Activated naive CD4-positive, alpha-beta T cell treated with anti-CD3 and anti-CD28 coated beads for 36 hours (primary cell): ENCODE results near the gene FRY. TPM values are rescaled to one million over a fixed set of nuclear protein-coding genes. Genes with fewer than 3 reads are reported as not detected.
A peak's percentile ranks its signal among the peaks of the same experiment; 100 is the strongest.

Experiments used
- CTCF ChIA-PET: fragments of 350-600 bp; sonication (Branson Sonifier 250); formaldehyde crosslinking; loops from one replicate; lab custom pipeline; 2021; ENCODE audit warnings: antibody characterized with exemption; lab: Charles Lee
- DNase-seq: peaks from one replicate; pipeline ENCODE4 v3.0.0-alpha.2; 2020
- H3K27ac Mint-ChIP-seq: one replicate; pipeline ENCODE4 v1.8.0; 2021; ENCODE audit warnings: mild to moderate bottlenecking, mixed read lengths
- H3K27me3 Mint-ChIP-seq: one replicate; pipeline ENCODE4 v1.8.0; 2021; ENCODE audit warnings: low read depth, mixed read lengths
- H3K36me3 Mint-ChIP-seq: one replicate; pipeline ENCODE4 v1.8.0; 2021; ENCODE audit warnings: low read depth, mixed read lengths
- H3K4me1 Mint-ChIP-seq: one replicate; pipeline ENCODE4 v1.8.0; 2021; ENCODE audit warnings: low read depth, mixed read lengths
- H3K4me3 Mint-ChIP-seq: one replicate; pipeline ENCODE4 v1.8.0; 2021; ENCODE audit warnings: mild to moderate bottlenecking, moderate library complexity, mixed read lengths
- H3K9me3 Mint-ChIP-seq: one replicate; pipeline ENCODE4 v1.8.0; 2021; ENCODE audit warnings: mixed read lengths
- intact Hi-C: fragments of 100-400 bp; cut with micrococcal nuclease; formaldehyde crosslinking; loops from one replicate; pipeline ENCODE4 v1.15.1; 2023
- total RNA-seq, 2 experiments: library from RNA; stranded (reverse); gene quantifications; one replicate each; pipeline ENCODE4 v1.2.3, GENCODE V29; 2021

The FRY gene
- total RNA-seq, 2 experiments from 2014 or later = 7.3 to 7.8 TPM

GRCh38 chr13:32245555-32245954 lies 214.0 kb downstream of the FRY start:
- H3K27me3 Mint-ChIP-seq = no peaks in the 10 kb centered on the region
- H3K4me3 Mint-ChIP-seq = no peak overlapping the region
- no peak overlapping the region for H3K27ac Mint-ChIP-seq
- DNase-seq = no peak
- no peaks in the 10 kb centered on the region for H3K4me1 Mint-ChIP-seq
- H3K36me3 Mint-ChIP-seq = peaks cover 3% of the 10 kb centered on the region
- CTCF ChIA-PET = interaction anchor here (0.5 to 2.2 kb wide), 13 partner anchors 9 to 1479 kb away, joined by 3 to 7 read pairs (median 3); partner anchors contain the start of gene N4BP2L2
- intact Hi-C loops = loop anchor here (5.0 kb wide), 1 partner anchor 197 kb away; no protein-coding TSS in a partner anchor
- no peaks in the 10 kb centered on the region for H3K9me3 Mint-ChIP-seq

- Mint-ChIP-seq H3K4me3 (no peak overlapping the region), H3K36me3 (peaks cover 3% of the 10 kb centered on the region), H3K27me3 (no peaks in the 10 kb centered on the region), H3K9me3 (no peaks in the 10 kb centered on the region), H3K27ac (peak overlapping the region; percentile 22), H3K4me1 (no peaks in the 10 kb centered on the region)
- CTCF ChIA-PET = interaction anchor here (0.6 to 2.2 kb wide), 15 partner anchors 8 to 336 kb away, joined by 3 to 7 read pairs (median 4); partner anchors contain the start of genes BRCA2, N4BP2L2 and ZAR1L
- intact Hi-C loops = loop anchor here (1.0 to 5.0 kb wide), 3 partner anchors 64 to 335 kb away; no protein-coding TSS in a partner anchor
- peak; percentile 63 for DNase-seq
These were observed 214.9 kb downstream of the FRY start for GRCh38 chr13:32246468-32246867.

GRCh38 chr13:32247887-32248286 lies 216.3 kb downstream of the FRY start:
- DNase-seq = no peak
- H3K4me3 Mint-ChIP-seq = no peak overlapping the region
- H3K27me3 Mint-ChIP-seq = no peaks in the 10 kb centered on the region
- H3K27ac Mint-ChIP-seq = no peak overlapping the region
- peaks cover 3% of the 10 kb centered on the region for H3K36me3 Mint-ChIP-seq
- CTCF ChIA-PET = interaction anchor here (1.0 to 1.4 kb wide), 6 partner anchors 19 to 82 kb away, joined by 3 to 6 read pairs (median 5); no protein-coding TSS in a partner anchor
- no peaks in the 10 kb centered on the region for H3K4me1 Mint-ChIP-seq
- intact Hi-C loops = loop anchor here (5.0 kb wide), 1 partner anchor 194 kb away; no protein-coding TSS in a partner anchor
- no peaks in the 10 kb centered on the region for H3K9me3 Mint-ChIP-seq

GRCh38 chr13:32248801-32249200 lies 217.2 kb downstream of the FRY start:
- no peak overlapping the region for H3K27ac Mint-ChIP-seq
- no peak for DNase-seq
- H3K4me3 Mint-ChIP-seq = no peak overlapping the region
- intact Hi-C loops = loop anchor here (5.0 kb wide), 1 partner anchor 194 kb away; no protein-coding TSS in a partner anchor
- CTCF ChIA-PET = no interaction called here
- H3K27me3 Mint-ChIP-seq = no peaks in the 10 kb centered on the region
- peaks cover 3% of the 10 kb centered on the region for H3K36me3 Mint-ChIP-seq
- no peaks in the 10 kb centered on the region for H3K4me1 Mint-ChIP-seq
- H3K9me3 Mint-ChIP-seq = no peaks in the 10 kb centered on the region

- no peaks in the 10 kb centered on the region for H3K4me1 Mint-ChIP-seq
- no peaks in the 10 kb centered on the region for H3K9me3 Mint-ChIP-seq
- H3K4me3 Mint-ChIP-seq = no peak overlapping the region
- CTCF ChIA-PET = interaction anchor here (0.6 kb wide), 1 partner anchor 15 kb away, joined by 3 read pairs; no protein-coding TSS in a partner anchor
- H3K36me3 Mint-ChIP-seq = peaks cover 6% of the 10 kb centered on the region
- no peak overlapping the region for H3K27ac Mint-ChIP-seq
- no peaks in the 10 kb centered on the region for H3K27me3 Mint-ChIP-seq
- intact Hi-C loops = no loop called here
- DNase-seq = no peak
These were observed 221.4 kb downstream of the FRY start for GRCh38 chr13:32252812-32253438.

GRCh38 chr13:32253911-32254399 lies 222.4 kb downstream of the FRY start:
- CTCF ChIA-PET = interaction anchor here (2.1 kb wide), 1 partner anchor 8 kb away, joined by 5 read pairs; no protein-coding TSS in a partner anchor

GRCh38 chr13:32254416-32254815 lies 222.8 kb downstream of the FRY start:
- Mint-ChIP-seq H3K4me1 (no peaks in the 10 kb centered on the region), H3K27me3 (no peaks in the 10 kb centered on the region), H3K36me3 (peaks cover 6% of the 10 kb centered on the region), H3K27ac (no peak overlapping the region), H3K9me3 (no peaks in the 10 kb centered on the region), H3K4me3 (no peak overlapping the region)
- intact Hi-C loops = no loop called here
- CTCF ChIA-PET = interaction anchor here (1.3 to 2.1 kb wide), 2 partner anchors 9 to 14 kb away, joined by 3 to 5 read pairs; no protein-coding TSS in a partner anchor
- no peak for DNase-seq

More at GRCh38 chr13:32253911-32254399, 222.4 kb downstream of the FRY start:
- H3K27ac Mint-ChIP-seq = no peak overlapping the region
- peaks cover 6% of the 10 kb centered on the region for H3K36me3 Mint-ChIP-seq
- H3K4me3 Mint-ChIP-seq = no peak overlapping the region
- H3K27me3 Mint-ChIP-seq = no peaks in the 10 kb centered on the region
- intact Hi-C loops = no loop called here
- DNase-seq = no peak
- H3K4me1 Mint-ChIP-seq = no peaks in the 10 kb centered on the region
- no peaks in the 10 kb centered on the region for H3K9me3 Mint-ChIP-seq

- DNase-seq = no peak
- Mint-ChIP-seq H3K27ac (no peak overlapping the region), H3K36me3 (peaks cover 6% of the 10 kb centered on the region), H3K4me3 (no peak overlapping the region), H3K4me1 (no peaks in the 10 kb centered on the region), H3K9me3 (no peaks in the 10 kb centered on the region), H3K27me3 (no peaks in the 10 kb centered on the region)
- CTCF ChIA-PET = interaction anchor here (1.3 to 2.1 kb wide), 2 partner anchors 9 to 13 kb away, joined by 3 to 5 read pairs; no protein-coding TSS in a partner anchor
- intact Hi-C loops = no loop called here
These were observed 223.5 kb downstream of the FRY start for GRCh38 chr13:32254916-32255723.

GRCh38 chr13:32255724-32256109 lies 224.1 kb downstream of the FRY start:
- Mint-ChIP-seq H3K36me3 (peaks cover 3% of the 10 kb centered on the region), H3K4me3 (no peak overlapping the region), H3K27ac (no peak overlapping the region), H3K9me3 (no peaks in the 10 kb centered on the region), H3K27me3 (no peaks in the 10 kb centered on the region), H3K4me1 (no peaks in the 10 kb centered on the region)
- DNase-seq = no peak
- CTCF ChIA-PET = interaction anchor here (1.3 to 2.1 kb wide), 2 partner anchors 10 to 12 kb away, joined by 3 to 5 read pairs; no protein-coding TSS in a partner anchor
- intact Hi-C loops = no loop called here

- Mint-ChIP-seq H3K36me3 (peaks cover 3% of the 10 kb centered on the region), H3K9me3 (no peaks in the 10 kb centered on the region)
- CTCF ChIA-PET = no interaction called here
These were observed 224.7 kb downstream of the FRY start for GRCh38 chr13:32256243-32256642.

GRCh38 chr13:32257649-32258048 lies 226.1 kb downstream of the FRY start:
- H3K4me3 Mint-ChIP-seq = no peak overlapping the region
- peaks cover 3% of the 10 kb centered on the region for H3K36me3 Mint-ChIP-seq
- DNase-seq = no peak
- no peak overlapping the region for H3K27ac Mint-ChIP-seq
- H3K4me1 Mint-ChIP-seq = no peaks in the 10 kb centered on the region
- CTCF ChIA-PET = no interaction called here
- H3K9me3 Mint-ChIP-seq = no peaks in the 10 kb centered on the region
- no peaks in the 10 kb centered on the region for H3K27me3 Mint-ChIP-seq
- intact Hi-C loops = no loop called here

More at GRCh38 chr13:32256243-32256642, 224.7 kb downstream of the FRY start:
- Mint-ChIP-seq H3K4me1 (no peaks in the 10 kb centered on the region), H3K27me3 (no peaks in the 10 kb centered on the region), H3K27ac (no peak overlapping the region), H3K4me3 (no peak overlapping the region)
- intact Hi-C loops = no loop called here
- DNase-seq = no peak

- H3K36me3 Mint-ChIP-seq = peaks cover under 1% of the 10 kb centered on the region
- intact Hi-C loops = no loop called here
- H3K27me3 Mint-ChIP-seq = no peaks in the 10 kb centered on the region
- CTCF ChIA-PET = no interaction called here
- no peaks in the 10 kb centered on the region for H3K4me1 Mint-ChIP-seq
- DNase-seq = no peak
- no peak overlapping the region for H3K27ac Mint-ChIP-seq
- H3K4me3 Mint-ChIP-seq = no peak overlapping the region
- H3K9me3 Mint-ChIP-seq = no peaks in the 10 kb centered on the region
These were observed 227.5 kb downstream of the FRY start for GRCh38 chr13:32259116-32259515.
